Subcutaneous adipose tissue (tissue), 4 donors: ENCODE results near the gene NAT16. TPM values are rescaled to one million over a fixed set of nuclear protein-coding genes. Genes with fewer than 3 reads are reported as not detected.

Source experiments
- total RNA-seq, 4 donors: library from RNA; depleted of rRNA; stranded (reverse); fragments of >200 nt; gene quantifications; one replicate each; pipeline ENCODE4 v1.1.0, GENCODE V29; 2016
- TF ChIP-seq, protein P1 (sequence below): fragments of 450-650 bp; IDR thresholded peaks from one replicate; pipeline ENCODE4 v1.5.1; 2016; ENCODE audit warnings: low read depth, mild to moderate bottlenecking, control low read depth, antibody characterized with exemption, moderate library complexity

Gene NAT16
- total RNA-seq, 4 donors from 2014 or later: not detected

DNA sequence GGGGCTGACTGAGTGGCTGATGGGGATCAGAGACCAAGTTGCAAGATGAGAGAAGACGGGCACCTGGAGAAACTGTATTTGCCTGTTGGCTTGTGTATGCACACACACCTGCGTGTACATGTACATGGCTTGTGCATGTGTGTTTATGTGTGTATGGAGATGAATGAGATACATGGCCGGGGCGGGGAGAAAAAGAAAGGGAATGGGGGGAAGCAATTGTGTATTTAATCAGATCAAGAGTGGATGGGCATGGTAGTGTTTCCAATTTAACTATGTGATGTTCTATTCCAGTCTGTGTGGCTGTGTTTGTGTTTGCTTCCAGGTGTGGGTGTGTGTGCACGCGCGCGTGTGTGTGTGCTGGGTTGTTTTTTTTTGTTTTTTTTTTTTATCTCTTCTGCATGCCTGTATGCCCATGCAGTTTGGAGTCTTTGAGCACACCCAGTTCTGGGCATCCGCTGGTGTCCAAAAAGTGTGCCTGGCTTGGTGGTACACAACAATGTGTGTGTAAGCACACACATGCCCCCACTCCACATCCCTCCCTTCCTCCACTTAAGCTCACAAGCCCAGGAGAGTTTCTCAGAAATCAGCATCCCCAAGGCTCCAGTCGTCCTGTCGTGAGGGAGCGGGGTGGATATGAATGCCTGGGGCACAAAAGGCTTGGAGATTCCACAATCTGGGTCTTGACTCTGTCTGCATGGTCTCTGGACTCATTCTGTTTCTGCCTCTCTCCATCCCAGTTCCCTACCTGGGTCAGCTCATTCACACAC is 12.3 kb downstream of the NAT16 start:
- TF ChIP-seq, protein P1, sequence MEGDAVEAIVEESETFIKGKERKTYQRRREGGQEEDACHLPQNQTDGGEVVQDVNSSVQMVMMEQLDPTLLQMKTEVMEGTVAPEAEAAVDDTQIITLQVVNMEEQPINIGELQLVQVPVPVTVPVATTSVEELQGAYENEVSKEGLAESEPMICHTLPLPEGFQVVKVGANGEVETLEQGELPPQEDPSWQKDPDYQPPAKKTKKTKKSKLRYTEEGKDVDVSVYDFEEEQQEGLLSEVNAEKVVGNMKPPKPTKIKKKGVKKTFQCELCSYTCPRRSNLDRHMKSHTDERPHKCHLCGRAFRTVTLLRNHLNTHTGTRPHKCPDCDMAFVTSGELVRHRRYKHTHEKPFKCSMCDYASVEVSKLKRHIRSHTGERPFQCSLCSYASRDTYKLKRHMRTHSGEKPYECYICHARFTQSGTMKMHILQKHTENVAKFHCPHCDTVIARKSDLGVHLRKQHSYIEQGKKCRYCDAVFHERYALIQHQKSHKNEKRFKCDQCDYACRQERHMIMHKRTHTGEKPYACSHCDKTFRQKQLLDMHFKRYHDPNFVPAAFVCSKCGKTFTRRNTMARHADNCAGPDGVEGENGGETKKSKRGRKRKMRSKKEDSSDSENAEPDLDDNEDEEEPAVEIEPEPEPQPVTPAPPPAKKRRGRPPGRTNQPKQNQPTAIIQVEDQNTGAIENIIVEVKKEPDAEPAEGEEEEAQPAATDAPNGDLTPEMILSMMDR: no peak

DNA sequence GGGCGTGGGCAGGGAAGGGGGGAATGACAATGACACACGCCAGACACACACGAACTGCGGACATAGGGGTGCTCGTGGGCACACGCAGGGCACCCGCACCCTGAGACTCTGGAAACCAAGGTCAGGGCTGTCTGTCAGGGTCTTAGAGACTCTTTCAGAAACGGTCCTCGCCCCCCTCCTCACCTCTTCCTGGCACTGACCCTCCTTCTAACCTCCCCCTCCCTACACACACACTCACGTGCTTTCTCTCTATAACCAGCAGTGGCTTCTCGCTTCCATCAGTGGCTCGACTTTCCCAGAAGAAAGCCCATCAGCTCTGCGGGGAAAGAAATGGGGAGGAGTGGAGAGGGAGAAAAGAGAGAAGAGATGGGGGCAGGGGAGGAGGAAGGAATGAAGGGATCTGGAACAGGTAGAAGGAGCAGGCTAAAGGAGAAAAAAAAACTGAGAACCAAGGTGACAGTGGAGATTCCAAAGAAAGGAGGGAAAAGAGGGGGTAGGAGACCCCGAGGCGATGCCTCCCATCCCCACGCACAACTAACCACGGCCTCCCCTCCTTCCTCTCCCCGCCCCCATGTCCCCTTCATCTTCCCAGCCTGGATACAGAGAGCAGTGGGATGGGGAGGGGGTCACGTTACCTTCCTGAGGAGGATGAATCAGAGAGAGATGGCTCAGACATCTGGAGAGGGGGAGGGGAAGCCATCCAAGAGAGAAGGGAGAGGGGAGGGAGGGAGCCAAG is 13.0 kb downstream of the NAT16 start:
- TF ChIP-seq, protein P1: no peak

DNA sequence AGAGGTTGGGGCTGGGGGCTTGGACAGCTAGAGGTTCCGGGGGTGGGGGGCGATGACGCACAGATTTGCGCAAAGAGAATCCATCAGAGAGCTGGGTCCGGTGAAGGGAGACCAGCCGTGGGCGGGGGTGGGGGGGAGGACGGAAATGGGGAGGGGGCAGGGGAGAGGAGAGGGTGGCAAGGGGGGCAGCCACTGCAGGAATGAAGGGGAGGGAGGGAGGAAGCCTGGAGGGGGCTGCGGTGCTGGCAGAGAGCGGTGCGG is 13.5 kb downstream of the NAT16 start:
- TF ChIP-seq, protein P1: no peak

DNA sequence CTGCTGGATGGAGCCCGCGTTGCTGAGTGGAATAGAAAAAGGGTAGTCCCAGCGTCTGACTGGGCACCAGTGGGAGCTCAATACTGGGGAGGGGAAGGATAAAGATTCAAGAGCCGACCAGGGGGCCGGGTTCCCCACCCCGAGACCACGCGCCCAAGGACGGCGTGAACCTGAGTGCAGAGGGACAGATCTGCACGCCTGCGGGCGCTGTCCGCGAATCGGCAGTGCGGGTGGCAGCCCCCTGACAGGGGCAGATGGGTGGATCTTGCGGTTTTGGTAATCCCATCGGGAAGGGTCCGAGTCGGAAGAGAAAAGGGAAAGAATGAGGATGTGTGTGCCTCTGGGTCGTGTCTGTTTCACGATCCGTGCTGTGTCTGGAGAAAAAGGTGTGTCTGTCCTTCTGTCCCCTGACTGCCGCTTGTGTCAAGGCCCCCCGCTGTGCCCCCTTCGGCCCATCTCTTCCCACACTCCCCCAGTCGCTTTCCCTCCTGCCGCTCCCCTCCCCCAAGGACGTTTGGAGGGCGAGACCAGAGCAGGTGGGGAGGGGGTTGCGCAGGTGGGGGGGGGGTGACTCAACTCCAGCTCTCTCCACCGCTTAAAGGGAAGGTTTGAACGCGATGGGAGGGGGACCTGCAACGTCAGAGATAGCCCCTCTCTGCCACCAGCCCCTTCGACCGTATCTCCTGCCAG is 14.0 kb downstream of the NAT16 start:
- TF ChIP-seq, protein P1: no peak

DNA sequence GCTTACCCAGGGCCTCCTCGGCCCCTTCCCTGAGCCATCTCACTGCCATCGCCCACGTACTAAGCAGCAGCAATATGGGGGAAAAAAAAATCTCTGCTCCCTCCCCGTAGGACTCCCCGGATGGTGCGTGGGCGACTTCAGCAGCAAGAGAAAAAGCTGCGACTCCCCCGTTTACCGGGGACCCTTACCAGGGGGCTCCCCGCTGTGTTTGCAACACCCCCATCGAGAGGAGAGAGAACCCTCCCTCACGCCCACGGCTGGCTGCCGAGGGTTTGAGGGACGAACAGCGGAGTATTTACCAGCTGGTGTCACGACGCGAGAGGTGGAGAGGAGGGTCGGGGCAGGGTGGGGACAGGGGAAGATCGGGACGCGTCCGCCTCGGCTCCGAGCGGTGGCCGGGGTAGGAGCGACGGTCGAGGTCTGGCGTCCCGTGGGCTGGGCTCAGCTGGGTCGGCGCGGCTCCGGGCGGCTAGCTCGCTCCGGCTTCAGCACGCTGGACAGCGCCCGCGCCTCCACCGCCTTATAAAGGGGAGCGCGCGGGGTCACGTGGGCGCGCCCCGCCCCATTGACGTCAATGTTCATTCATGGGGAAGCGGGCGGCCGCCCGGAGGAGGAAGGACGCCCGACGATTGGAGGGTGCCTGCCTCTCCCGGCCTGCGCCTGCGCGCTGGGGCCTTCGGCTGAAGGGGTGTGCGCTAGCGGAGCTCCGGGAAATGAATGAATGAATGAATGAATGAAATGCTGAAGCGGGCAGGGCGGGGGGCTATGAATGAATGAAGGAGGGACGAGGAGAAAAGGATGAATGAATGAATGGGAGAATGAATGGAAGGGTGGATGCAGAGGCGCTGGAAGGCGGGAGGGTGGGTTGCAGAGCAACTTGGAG is 14.8 kb downstream of the NAT16 start, which contains the start of gene VGF:
Gene VGF, minus strand, starts transcription at position 495 of the 883 bp plus-strand sequence. CDS start 726 bp downstream, outside the sequence.
- TF ChIP-seq, protein P1: no peak

DNA sequence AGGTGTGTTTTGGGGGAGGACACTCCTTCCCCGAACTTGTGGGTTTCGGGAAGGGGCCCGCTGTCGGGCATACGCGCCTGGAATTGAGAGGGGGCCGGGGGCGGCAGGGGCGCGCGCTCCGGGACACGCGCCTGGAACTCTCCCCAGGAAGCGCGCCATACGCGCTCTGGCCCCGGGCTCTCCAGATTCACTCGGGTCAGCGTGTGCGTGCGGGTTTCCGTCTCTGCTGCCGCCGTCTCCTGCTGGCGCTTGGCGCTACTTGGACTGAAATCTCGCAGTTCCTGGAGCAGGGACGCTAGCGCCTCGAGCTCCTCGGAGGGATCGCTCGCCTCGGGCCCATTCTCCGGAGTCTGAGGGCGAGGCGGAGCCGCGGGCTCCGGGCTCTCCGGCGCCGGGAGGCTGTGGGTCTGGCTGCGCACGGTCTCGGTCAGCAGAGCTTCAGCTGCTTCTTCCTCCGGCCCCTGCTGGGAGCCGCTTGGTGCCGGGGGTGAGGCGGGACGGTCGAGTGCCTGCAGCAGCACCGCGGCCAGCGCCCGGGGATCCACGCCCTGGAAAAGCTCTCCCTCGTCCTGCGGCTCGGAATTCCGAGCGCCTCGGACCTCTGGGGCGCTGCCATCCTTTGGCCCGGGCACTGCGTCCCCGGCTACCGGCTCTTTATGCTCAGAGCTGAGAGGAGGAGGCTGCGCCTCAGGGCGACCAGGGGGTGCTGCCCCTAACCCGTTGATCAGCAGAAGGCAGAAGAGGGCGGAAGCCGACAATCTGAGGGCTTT is 15.8 kb downstream of the NAT16 start:
- TF ChIP-seq, protein P1: no peak
